NCI-H226 (cell line): ENCODE measurements around the gene DSEL.

Source experiments
- DNase-seq: peaks from one replicate; pipeline ENCODE4 v3.0.0-alpha.2; 2015

DSEL gene

DNA sequence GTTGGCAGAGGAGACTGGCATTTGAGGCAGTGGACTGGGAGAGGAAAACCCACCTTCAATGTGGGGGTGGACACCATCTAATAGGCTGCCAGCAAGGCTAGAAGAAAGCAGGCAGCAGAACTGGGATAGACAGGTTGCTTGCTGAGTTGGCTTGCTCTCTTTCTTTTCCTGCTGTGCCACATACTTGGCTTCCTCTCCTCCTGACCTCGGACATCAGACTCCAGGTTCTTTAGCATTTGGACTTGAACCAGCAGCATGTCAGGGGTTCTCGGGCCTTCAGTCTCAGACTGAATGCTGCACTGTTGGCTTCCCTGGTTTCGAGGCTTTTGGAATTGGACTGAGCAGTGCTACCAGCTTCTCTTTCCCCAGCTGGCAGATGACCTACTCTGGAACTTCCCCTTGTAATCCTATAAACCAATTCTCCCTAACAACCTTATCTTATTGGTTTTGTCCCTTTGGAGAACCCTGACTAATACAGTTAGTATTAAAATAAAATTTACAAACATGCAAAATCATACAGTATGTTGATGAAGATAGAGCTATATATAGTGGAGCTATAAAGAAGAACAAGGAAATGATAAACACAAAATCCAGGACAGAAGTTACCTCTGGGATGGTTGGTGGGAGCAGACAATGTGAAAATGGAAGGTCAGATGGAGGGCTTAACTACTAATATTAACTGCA, 15.9 kb downstream of the DSEL start:
- no peak for DNase-seq

- no peak for DNase-seq
These were observed 20.1 kb downstream of the DSEL start for GRCh38 chr18:67496469-67496868.

DNA sequence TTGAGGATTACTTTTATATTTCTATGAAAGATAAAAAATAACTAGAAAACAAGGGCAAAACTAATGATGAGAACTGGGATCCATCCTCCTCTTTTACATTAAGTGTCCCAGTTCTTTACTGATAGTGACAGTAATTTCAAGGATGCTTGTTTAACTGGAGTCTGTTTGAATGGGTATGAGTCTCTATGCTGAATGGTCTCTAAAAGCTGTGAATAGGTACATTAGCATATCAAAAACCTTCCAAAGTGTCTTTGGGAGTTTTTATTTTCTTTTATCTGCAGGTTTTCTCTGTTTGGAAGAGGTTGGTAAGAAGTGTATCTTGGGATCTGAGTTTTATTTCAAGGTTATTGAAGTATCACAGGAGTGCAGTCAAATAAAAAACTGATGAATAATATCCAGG, 30.0 kb downstream of the DSEL start:
- DNase-seq: no peak

GRCh38 chr18:67485655-67486054, 30.9 kb downstream of the DSEL start:
- no peak for DNase-seq

DNA sequence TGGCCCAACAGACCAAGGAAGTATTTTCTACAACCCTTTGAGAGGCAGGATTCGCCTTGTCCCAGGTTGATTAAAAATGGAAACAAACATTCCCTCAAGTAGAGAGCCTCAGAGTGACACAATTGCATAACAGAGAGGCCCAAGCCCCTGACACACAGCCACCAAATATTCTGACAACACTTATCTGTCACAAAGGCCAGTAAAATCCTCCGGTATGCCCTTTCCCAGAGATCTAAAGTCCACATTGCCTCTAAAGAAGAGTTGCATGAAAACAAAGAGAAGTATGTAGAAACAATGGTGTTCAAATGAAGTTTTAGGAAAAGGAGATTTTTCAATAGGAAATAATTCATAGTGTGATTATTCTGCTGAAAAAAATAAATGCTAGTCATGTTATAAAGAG, 32.1 kb downstream of the DSEL start:
- DNase-seq: no peak

- no peak for DNase-seq
These were observed 32.6 kb downstream of the DSEL start for GRCh38 chr18:67483952-67484351.

- DNase-seq: no peak
These were observed 33.3 kb downstream of the DSEL start for GRCh38 chr18:67483237-67483636.

GRCh38 chr18:67478249-67478648, 38.3 kb downstream of the DSEL start:
- DNase-seq: no peak

DNA sequence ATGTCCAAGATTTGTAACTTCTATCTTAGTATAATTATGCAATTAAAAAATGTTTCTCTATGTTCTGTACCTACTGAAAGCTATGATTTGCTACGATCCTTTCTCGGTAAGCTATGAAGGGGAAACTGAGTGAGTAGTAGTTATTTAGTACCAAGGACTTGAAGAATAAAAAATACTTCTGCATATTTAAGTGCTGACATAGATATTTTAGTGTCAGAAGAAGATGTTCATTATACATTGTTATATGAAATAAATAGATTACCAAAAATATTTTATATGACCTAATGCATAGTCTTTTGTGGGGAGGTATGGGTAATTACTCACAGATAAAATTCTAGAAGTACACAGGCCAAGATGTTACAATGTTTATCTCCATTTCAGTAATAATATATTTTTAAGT, 39.0 kb downstream of the DSEL start:
- DNase-seq: no peak

- DNase-seq: no peak
These were observed 39.9 kb downstream of the DSEL start for GRCh38 chr18:67476585-67476984.

DNA sequence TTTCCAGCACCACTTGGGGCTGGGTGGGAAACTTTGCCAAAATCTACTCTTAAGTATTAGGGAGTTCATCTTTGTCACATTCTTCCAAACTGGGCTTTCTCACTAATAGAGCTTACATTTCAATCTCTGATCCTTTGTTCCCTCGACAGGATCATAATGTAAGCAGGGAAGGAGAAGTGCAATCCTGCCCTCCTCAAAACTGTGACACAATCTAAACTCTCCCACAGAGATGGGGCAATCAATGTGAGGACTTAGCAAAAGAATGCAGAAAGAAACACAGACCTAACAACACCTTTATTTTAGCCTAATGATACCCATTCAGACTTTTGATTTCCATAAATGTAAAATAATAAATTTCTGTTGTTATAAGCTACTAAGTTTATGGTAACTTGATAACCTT, 40.8 kb downstream of the DSEL start:
- peak; percentile 4 for DNase-seq

GRCh38 chr18:67468038-67468437, 48.5 kb downstream of the DSEL start:
- no peak for DNase-seq

DNA sequence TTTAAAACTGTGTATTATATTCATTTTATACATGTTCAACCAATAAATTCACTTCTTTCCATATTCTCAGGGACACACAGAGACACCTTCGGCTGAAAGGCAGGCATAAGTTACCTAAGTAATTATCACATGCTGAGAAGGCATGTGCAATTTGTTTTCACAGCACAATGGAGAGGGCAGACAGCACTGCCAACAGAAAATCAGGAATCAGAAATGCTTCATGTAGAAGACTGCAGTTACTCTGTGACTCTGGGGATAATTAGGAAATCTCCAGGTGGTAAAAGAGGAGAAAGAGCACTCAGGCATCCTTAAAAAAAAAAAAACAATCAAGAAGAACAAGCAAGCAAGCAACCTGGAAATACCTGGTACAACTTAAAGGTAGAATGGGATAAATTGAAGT, 49.3 kb downstream of the DSEL start:
- no peak for DNase-seq

- DNase-seq: no peak
These were observed 52.0 kb downstream of the DSEL start for GRCh38 chr18:67464499-67464898.

DNA sequence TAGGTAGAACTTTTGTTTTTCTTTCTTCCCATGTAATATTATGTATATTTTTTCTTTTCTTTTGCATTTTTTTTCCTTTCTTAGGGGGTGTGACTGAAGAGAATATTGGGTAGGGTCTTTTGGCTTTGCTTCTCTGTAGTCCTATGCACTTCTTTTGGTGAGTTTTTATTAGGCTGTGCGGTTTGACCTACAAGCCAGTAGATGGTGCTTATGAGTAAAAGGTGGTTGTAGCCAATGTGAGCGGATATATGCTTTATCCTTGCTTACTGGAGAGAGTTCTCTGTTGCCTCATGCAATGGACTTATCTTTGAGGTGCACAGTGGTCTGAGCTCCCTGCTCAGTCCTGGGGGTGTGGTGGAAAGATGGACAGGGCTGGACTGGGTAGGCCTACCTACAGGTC, 52.7 kb downstream of the DSEL start:
- DNase-seq: no peak

DNA sequence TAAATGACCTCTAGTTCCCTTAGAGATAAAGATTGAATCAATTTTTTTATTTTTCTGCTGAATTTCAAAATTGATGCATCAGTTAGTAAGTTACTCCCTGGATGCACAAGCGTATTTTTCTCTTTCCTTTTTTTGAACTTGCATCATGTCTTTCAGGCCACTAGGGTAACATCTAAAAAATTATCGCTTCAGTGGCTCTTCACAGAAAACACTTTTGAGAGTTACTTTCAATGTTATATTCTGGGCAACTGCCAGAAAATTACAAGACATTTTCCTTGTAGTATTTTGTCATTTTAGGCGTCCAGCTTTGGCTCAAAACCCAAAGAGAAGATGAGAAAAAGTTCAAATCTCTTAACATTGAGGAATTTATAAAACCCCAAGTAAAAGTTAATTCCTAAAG, 59.8 kb downstream of the DSEL start:
- no peak for DNase-seq
